ENCODE data around the gene HNRNPUL1. TPM values are rescaled to one million over a fixed set of nuclear protein-coding genes. Genes with fewer than 3 reads are reported as not detected.

HNRNPUL1 gene
- total and polyA plus RNA-seq, 2 of the 8 experiments (the other 6 are each of a cell fraction or from before 2014, with no cell fraction given) = 99.5 to 264 TPM

DNA sequence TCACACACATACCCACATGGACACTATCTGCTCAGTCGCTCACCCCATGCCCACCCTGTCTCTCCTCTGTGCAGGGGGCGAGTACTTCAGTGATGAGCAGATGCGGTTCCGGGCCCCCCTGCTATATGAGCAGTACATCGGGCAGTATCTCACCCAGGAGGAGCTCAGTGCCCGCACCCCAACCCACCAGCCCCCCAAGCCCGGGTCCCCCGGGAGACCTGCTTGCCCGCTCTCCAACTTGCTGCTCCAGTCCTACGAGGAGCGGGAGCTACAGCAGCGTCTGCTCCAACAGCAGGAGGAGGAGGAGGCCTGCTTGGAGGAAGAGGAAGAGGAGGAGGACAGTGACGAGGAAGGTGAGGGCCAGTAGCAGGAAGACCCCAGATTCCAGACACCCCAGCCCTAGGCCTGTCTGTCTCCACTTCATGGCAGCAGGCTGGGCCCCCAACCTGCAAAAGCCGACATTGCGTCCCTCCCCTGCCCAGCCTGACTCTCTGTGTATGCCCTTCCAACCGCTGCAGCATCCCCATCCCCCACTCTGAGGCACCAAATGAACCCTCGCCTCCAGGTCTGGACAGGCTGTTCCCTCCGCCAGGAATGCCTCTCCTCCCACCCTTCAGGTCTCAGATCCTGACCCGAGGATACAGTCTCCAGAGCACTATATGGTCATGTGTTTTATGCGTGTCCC lies 55.5 kb downstream of the HNRNPUL1 start:
- Histone ChIP-seq H2BK15ac (ENCODE audit: low read length) (no peak overlapping the region), H3K4me3 (ENCODE audit: extremely low read depth in 1 of 4, insufficient read depth in 2 of 4, low read depth in 3 of 4, low read length in 4 of 4) (no peak overlapping the region), H4K20me1 (replicated peaks in 1 of 2; ENCODE audit: control insufficient read depth in 1 of 2, insufficient read depth in 2 of 2, low read length in 2 of 2) (peaks cover 3 to 19% of the 10 kb centered on the region in 2 experiments), H3K14ac (ENCODE audit: insufficient read length) (no peak overlapping the region), H3K79me2 (ENCODE audit: control insufficient read depth in 1 of 2, insufficient read depth in 2 of 2, low read length in 2 of 2) (no peaks in the 10 kb centered on the region), H3K9me3 (ENCODE audit: insufficient read depth in 2 of 2, low read depth in 1 of 2, low read length in 1 of 2) (peaks cover 0 to 3% of the 10 kb centered on the region in 2 experiments; a peak in 1 of 4 replicates), H3K18ac (ENCODE audit: extremely low read depth, low read length) (no peak overlapping the region), H4K91ac (replicated peaks; ENCODE audit: insufficient read length, low read length) (no peak overlapping the region), H4K5ac (ENCODE audit: insufficient read length, low read depth, low read length) (no peak overlapping the region), H3K23me2 (ENCODE audit: low read depth, low read length) (no peaks in the 10 kb centered on the region), H3K36me3 (ENCODE audit: control insufficient read depth in 2 of 4, insufficient read depth in 4 of 4, low read length in 3 of 4) (peaks cover 15 to 36% (median 22%) of the 10 kb centered on the region in 4 experiments; a peak in 7 of 8 replicates), H3K4me2 (ENCODE audit: insufficient read depth in 1 of 2, low read depth in 2 of 2, low read length in 2 of 2) (no peak overlapping the region), H3K4ac (replicated peaks; ENCODE audit: insufficient read length, low read depth, low read length) (no peak overlapping the region), H4K8ac (ENCODE audit: extremely low read depth, insufficient read depth, low read length) (no peak overlapping the region), H2AK5ac (ENCODE audit: low read depth, low read length) (no peak overlapping the region), H2BK5ac (ENCODE audit: low read depth, low read length) (peak overlapping the region; percentile 35; the same call in 1 of the 2 replicates), H3K23ac (ENCODE audit: insufficient read length) (no peak overlapping the region), H2BK12ac (ENCODE audit: low read depth, low read length) (no peak overlapping the region), H3K27me3 (replicated peaks in 1 of 4; ENCODE audit: control insufficient read depth in 3 of 4, extremely low read depth in 1 of 4, insufficient read depth in 3 of 4, low read length in 3 of 4) (no peaks in the 10 kb centered on the region), H3K79me1 (ENCODE audit: low read depth, low read length) (no peaks in the 10 kb centered on the region; the same call in none of the 2 replicates), H3K27ac (ENCODE audit: low read depth, low read length) (no peak overlapping the region), H3K9ac (replicated peaks in 1 of 4; ENCODE audit: extremely low read depth in 1 of 4, low read depth in 3 of 4, low read length in 3 of 4) (no peak overlapping the region), H2AFZ (ENCODE audit: low read length) (no peak overlapping the region), H2BK20ac (ENCODE audit: low read length) (no peak overlapping the region), H3K4me1 (replicated peaks in 1 of 4; ENCODE audit: control insufficient read depth in 3 of 4, insufficient read depth in 4 of 4, low read length in 3 of 4) (peaks cover 5 to 21% (median 8%) of the 10 kb centered on the region in 4 experiments), H2BK120ac (replicated peaks; ENCODE audit: low read depth, low read length) (no peak overlapping the region), H3K56ac (replicated peaks; ENCODE audit: insufficient read length, low read depth, low read length) (no peak overlapping the region)
- no peak for FAIRE-seq
- TF ChIP-seq SP4 (IDR thresholded peaks at IDR 0.05; ENCODE audit: low read length) = no peak
- TF ChIP-seq BRCA1 (IDR thresholded peaks at IDR 0.05; ENCODE audit: low read depth, low read length) = no peak
- TF ChIP-seq CBX8 (IDR thresholded peaks at IDR 0.05; ENCODE audit: borderline replicate concordance, low read depth, low read length) = no peak
- no peak for TF ChIP-seq TAF7 (optimal IDR thresholded peaks at IDR 0.05; ENCODE audit: borderline replicate concordance, low read depth, low read length)
- no peak for TF ChIP-seq KDM1A (IDR thresholded peaks at IDR 0.05; ENCODE audit: borderline replicate concordance, low read length)
- TF ChIP-seq RAD21 (IDR thresholded peaks at IDR 0.05 in 1 of 2, conservative IDR thresholded peaks at IDR 0.05 in 1 of 2; ENCODE audit: low read depth in 2 of 2, low read length in 2 of 2) = no peak
- no peak for TF ChIP-seq POU5F1 (IDR thresholded peaks at IDR 0.05; ENCODE audit: low read depth, low read length)
- TF ChIP-seq RNF2 (IDR thresholded peaks at IDR 0.05; ENCODE audit: borderline replicate concordance, low read depth, low read length, missing control alignments, poor library complexity, severe bottlenecking) = no peak
- TF ChIP-seq JUND (IDR thresholded peaks at IDR 0.05; ENCODE audit: low read length) = no peak
- TF ChIP-seq, protein P1, sequence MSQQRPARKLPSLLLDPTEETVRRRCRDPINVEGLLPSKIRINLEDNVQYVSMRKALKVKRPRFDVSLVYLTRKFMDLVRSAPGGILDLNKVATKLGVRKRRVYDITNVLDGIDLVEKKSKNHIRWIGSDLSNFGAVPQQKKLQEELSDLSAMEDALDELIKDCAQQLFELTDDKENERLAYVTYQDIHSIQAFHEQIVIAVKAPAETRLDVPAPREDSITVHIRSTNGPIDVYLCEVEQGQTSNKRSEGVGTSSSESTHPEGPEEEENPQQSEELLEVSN (IDR thresholded peaks at IDR 0.05) = no peak
- TF ChIP-seq SIX5 (IDR thresholded peaks at IDR 0.05; ENCODE audit: low read depth, low read length) = no peak
- no peak for DNase-seq (ENCODE audit: low read depth in 1 of 2, low spot score in 2 of 2)
- ChIA-PET CTCF (ENCODE audit: partially characterized antibody) (interaction anchor here (0.6 to 1.6 kb wide), 4 partner anchors 11 to 657 kb away, joined by 3 to 5 read pairs (median 4); no protein-coding TSS in a partner anchor), POLR2A (ENCODE audit: partially characterized antibody) (interaction anchor here (0.6 to 12.6 kb wide), 6 partner anchors 9 to 1057 kb away, joined by 3 to 137 read pairs (median 3); partner anchors contain the start of genes B9D2, CCDC97, DMAC2 and TGFB1)
- 92% methylated on average over 19 of the region's 20 CpGs; no CpG with 5 or more reads in 1 of the 2 experiments for WGBS, 2 experiments (ENCODE audit: extremely low coverage in 1 of 2, insufficient coverage in 1 of 2, insufficient read length in 1 of 2, insufficient replicate concordance in 2 of 2, low coverage in 1 of 2, low lambda C conversion rate in 2 of 2, missing lambda C conversion rate in 1 of 2)
